ENCODE results near the gene CTSW.

- no peak for TF ChIP-seq FOXP1 (CRISPR knock-in tag; IDR thresholded peaks at IDR 0.05; ENCODE audit: borderline replicate concordance)
- TF ChIP-seq CTCF (IDR thresholded peaks at IDR 0.05): no peak
- TF ChIP-seq, protein P1, sequence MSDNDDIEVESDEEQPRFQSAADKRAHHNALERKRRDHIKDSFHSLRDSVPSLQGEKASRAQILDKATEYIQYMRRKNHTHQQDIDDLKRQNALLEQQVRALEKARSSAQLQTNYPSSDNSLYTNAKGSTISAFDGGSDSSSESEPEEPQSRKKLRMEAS (CRISPR knock-in tag; IDR thresholded peaks at IDR 0.05): no peak
These were observed 24.5 kb upstream of the CTSW start for GRCh38 chr11:65854852-65855837.
